HG02973 (cell line): Measurements from ENCODE around the gene INPP5A.

Experiments
- ATAC-seq: cut with Tn5 transposase; IDR thresholded peaks from one replicate; pipeline ENCODE4 v1.9.1; 2021; ENCODE audit warnings: moderate library complexity; ENCODE audit not compliant: unreplicated experiment

INPP5A gene

GRCh38 chr10:132653721-132654120 is 116.1 kb downstream of the INPP5A start:
- ATAC-seq, result no peak

GRCh38 chr10:132654121-132654571 is 116.6 kb downstream of the INPP5A start:
- no peak for ATAC-seq

- no peak for ATAC-seq
Observed at GRCh38 chr10:132654708-132655661, 117.4 kb downstream of the INPP5A start.

DNA sequence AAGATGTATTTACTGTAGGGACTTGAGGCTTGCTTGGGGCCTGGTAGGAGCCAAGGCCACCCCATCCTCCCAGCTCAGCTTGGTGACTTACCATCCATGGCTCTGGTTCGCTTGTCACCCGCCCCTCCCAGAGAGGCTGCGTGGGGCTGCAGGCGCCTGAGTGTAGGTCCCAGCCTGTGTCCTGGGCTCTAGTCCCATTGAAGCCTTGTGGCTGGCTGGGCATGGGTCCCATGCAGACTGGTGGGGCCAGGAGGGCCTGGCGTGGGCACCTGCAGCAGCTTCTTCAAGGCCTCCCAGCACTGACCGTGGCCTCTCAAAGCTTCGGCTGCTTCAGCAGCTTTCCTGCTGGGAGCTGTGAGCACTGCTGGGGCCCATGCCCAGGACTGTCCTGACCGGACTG is 118.1 kb downstream of the INPP5A start:
- ATAC-seq, result no peak

DNA sequence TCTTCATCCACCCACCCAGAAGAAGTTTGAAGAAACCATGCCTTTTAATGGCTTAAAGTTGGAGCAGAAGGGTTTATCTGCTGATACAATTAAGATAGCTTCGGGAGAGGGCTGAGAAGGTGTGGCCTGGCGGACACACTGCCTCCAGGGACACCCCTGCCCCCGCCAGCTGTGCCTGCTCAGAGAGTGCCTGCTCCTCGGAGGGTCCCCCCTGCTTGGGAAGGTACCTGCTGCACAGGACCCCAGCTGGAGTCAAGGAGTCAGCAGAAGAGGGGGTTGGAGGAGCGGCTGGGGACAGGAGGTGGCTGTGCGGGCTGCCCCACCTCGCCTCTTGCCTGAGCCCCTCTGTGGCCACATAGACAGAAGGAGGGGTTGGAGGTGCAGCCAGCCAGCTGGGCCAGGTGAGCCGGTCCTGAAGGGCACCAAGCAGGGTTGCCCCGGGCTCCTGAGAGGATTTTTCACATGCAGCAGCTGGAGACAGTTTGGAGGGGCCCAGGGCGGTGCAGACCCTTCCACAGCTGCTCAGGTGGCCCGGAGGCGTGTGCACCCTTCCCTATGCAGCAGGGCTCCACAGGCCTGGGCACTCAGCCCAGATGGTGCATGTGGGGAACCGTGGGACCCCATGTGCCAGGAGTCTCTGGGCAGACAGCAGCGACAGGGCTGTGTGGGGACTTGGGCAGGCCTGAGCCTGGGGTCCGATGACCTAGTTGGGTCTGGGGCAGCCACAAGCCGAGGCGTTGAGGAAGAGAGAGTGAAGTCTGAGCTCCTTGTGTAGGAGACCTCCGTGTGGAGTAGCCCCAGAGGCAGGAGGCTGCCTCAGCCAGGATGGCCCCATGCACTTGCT is 118.9 kb downstream of the INPP5A start:
- no peak for ATAC-seq

DNA sequence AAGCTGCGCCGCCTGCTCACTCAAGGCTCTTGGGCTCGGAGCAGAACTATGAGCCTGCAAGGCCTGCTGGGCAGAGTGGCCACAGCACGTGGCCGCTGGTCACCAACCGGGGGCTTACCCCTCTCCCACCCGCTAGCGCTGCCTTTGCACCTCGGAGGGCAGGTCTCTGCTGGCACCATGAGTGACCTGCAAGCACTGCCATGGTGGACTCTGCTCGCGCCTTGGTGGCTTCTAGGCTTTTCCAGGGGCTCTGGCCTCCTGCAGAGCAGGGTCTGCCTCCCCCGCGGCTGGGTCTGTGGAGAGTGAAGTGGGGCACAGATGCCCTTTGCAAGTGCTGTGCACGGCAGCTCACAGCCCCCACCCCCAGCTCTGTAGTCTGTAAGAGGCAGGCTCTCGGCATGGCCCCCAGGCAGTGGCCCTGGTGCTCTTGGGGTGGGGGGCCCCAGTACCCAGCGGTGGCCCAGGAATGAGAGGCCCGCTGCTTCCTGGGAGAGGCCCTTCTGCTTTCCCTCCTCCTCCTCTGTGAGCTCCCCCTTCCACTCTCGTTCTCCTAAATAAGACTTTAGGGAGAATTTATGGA is 119.6 kb downstream of the INPP5A start:
- ATAC-seq, result no peak

DNA sequence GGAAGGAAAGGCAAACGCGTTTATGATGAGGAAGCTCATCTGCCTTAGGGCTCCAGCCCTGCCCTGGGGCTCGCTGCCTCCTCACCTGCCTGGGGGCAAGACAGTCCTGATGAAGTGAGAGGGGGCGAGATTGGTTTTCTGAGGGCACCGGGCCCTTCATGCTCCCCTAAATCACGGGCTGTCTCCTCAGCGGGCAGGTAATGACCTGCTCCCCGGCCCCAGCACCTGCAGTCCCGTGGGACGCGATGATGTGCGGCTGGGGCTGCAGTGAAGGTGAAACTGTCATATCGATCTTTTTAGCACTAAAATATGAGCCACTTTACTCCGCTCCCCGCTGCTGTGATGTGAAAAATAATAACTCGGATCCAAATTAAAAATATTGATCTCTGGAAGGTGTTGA is 120.2 kb downstream of the INPP5A start:
- ATAC-seq, result no peak

- no peak for ATAC-seq
Observed at GRCh38 chr10:132658546-132659205, 121.1 kb downstream of the INPP5A start.

DNA sequence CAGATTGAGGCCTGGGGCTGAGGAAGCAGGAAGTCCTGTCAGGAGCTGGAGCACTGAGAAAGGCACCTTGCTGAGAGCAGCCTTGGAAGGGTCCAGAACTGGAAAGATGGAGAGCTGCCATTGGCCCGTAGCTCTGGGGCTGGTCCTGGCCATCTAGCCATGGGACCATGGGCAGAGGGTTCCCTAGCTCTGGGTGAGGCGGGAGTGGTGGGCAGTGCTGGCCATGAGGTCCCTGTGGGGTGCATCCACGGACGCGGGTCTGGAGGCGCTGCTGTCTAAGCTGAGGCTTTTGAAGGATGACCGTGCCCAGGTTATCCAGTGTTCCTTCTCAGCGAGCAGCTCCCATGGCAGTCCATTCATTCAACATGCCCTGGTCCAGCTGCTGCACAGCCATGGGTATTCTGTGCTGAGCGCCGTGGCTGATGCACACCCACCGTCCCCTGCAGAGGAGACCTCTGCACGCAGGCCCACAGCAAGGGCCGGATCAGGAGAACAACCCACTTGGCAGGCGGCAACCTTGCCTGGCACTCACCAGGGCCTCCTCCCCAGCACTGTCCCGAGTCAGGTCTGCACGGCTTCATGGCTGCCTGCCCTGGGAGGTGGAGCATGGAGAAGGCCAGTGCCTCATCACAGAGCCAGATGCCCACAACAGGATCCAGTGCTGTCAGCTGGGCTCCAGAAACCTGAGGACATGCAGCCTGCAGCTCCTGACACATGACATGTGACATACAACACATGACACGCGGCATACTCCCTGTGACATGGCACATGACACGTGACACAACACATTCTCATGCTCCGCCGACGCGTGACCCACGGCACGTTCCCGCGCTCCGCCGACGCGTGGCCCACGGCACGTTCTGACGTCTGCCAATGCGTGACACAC is 121.9 kb downstream of the INPP5A start:
- ATAC-seq, result no peak

- no peak for ATAC-seq
Observed at GRCh38 chr10:132660385-132660784, 122.8 kb downstream of the INPP5A start.

DNA sequence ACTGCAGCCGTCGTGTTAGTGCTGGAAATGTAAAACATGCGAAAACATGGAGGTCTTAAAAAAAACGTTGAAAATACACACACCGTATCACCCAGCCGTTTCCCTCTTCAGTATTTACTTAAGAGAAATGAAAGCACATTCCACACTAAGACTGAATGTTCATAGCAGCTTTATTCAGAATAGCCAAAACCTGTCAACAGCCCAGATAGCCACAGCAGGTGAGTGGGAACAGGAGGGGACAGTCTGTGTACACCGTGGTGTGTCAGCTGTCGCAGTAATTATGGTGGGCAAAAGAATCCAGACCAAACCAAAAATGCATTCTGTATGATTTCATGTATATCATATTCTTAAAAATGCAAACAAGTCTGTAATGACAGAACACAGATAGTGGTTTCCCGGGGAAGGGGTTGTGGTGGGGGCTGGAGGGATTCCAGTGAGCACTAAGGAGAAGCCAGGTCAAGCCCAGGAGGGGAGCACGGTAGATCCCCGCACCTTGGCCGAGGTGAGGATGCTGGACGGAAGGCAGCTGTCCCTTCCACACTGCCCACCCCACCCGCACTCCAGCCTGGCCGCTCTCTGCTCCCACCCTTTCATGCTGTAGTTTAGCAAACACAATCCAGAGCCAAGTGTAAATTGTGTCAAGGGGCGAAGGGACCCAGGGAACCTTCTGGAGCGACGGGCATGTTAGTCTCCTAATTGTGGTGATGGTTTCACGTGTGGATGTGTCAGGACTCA is 124.8 kb downstream of the INPP5A start:
- no peak for ATAC-seq

DNA sequence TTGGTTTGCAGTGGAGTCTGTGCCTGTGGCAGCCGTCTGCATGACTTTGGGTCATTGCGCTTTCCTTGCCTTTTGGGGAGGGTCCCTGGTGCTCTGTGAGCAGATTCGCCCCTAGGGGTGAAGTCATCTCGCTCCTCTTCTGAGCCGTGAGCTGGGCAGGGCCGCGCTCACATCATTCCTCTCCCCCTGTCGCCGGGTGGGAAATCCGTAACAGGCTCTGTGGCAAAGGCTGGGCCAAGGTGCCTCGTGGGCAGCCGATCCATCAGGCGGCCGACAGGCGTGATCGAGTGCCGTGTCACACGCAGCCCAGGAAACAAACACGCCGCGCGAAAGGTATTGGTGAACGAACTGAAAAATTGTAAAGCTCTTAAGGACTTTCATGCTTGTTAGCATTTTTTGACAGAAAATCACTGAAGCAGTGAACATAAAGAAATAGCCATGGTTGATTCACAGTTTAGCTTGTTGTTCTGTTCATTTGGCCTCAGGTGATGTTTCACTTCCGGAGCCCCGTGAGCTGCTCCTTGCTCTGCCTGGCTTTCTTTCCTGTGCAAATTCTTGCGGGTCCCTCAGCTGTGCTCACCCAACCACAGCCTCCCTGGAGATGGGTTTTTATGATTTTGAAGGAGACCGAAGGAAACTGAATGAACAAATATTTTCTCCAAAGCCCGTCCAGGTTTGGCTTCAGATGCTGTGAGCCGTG is 126.2 kb downstream of the INPP5A start:
- ATAC-seq, result no peak

- ATAC-seq, result no peak
Observed at GRCh38 chr10:132664407-132664806, 126.8 kb downstream of the INPP5A start.

- no peak for ATAC-seq
Observed at GRCh38 chr10:132664883-132665282, 127.3 kb downstream of the INPP5A start.

GRCh38 chr10:132665946-132666704 is 128.5 kb downstream of the INPP5A start:
- no peak for ATAC-seq

DNA sequence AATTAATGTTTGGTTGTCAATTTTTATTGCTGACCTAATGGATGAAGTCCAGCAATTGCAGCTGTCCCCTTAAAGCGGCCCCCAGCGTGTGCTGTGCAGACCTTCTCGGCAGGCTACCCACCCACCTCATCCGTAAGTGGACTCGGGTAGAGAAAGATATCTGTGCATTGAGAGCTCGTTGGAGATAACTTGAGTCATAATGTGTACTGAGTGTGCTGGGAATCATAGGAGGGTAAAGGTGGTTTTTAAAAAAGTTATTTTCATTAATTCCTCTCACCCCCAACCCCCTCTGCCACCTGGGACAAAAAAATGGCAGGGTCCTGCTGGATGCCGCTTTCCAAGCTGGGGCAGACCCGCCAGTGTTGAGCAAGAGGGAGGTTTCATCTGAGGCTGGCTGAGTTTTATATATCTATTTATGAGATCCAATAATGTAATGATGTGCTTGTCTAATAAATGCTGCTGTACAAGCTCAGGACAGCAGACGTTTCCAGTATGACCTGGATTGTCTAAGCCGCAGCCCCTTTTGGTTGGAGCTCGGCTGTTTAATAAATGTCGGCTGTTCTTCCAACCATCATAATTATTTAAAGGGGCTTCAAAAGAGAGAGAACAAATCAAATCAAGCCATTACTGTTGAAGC is 129.2 kb downstream of the INPP5A start:
- no peak for ATAC-seq

DNA sequence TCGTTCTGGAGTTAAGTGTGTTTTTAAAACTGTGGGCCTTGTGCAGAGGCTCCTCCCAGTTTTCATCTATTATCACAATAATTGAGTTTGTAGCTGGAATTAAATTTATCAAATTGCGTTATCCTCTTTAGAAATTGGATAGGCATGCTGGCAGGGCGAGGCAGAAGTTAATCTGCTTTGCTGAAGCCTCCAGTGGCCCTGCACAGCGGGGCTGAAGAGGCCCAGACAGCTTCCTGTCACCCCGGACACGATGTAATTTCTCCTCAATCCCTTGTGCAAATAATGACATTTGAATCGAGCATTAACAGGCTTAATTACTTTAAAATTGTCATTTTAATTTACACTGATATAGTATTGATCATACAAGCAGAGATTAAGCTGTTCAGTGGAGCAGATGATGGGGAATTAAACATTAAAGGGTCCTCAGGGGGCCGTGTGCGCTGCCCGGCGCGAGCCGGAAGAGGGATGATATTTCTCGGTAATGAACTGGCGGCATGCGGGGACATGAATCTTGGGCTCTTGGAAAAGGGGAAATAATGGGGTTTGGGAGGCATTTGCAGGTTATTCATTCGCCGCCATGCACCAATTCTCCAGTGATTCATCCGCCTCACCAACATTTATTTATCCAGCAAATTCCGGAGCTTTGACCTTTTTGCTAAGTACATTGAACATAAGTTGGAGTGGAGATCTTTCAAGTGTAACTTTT is 129.9 kb downstream of the INPP5A start:
- ATAC-seq, result no peak
